HG03460 (cell line): ENCODE measurements around the gene PSD2.

Experiments
- ATAC-seq: cut with Tn5 transposase; IDR thresholded peaks from one replicate; pipeline ENCODE4 v1.9.1; 2021; ENCODE audit not compliant: unreplicated experiment

Gene PSD2

GRCh38 chr5:139810341-139811273 is 15.0 kb downstream of the PSD2 start:
- ATAC-seq = no peak

GRCh38 chr5:139811274-139811607 is 15.6 kb downstream of the PSD2 start:
- no peak for ATAC-seq

- ATAC-seq = no peak
Measured at GRCh38 chr5:139812323-139812722, 16.7 kb downstream of the PSD2 start.

- no peak for ATAC-seq
Measured at GRCh38 chr5:139812836-139813805, 17.5 kb downstream of the PSD2 start.

GRCh38 chr5:139814191-139814601 is 18.6 kb downstream of the PSD2 start:
- ATAC-seq = no peak

- ATAC-seq = no peak
Measured at GRCh38 chr5:139814704-139815280, 19.2 kb downstream of the PSD2 start.

GRCh38 chr5:139816566-139816965 is 21.0 kb downstream of the PSD2 start:
- no peak for ATAC-seq

- ATAC-seq = no peak
Measured at GRCh38 chr5:139817362-139817761, 21.8 kb downstream of the PSD2 start.

- no peak for ATAC-seq
Measured at GRCh38 chr5:139817970-139818369, 22.4 kb downstream of the PSD2 start.

GRCh38 chr5:139820130-139820529 is 24.5 kb downstream of the PSD2 start:
- ATAC-seq = no peak

- ATAC-seq = no peak
Measured at GRCh38 chr5:139820606-139821005, 25.0 kb downstream of the PSD2 start.

- ATAC-seq = no peak
Measured at GRCh38 chr5:139821806-139822552, 26.4 kb downstream of the PSD2 start.

- ATAC-seq = no peak
Measured at GRCh38 chr5:139822553-139823425, 27.2 kb downstream of the PSD2 start.

GRCh38 chr5:139823757-139824355 is 28.2 kb downstream of the PSD2 start:
- ATAC-seq = no peak

- no peak for ATAC-seq
Measured at GRCh38 chr5:139825690-139826089, 30.1 kb downstream of the PSD2 start.

GRCh38 chr5:139828207-139828895 is 32.7 kb downstream of the PSD2 start:
- no peak for ATAC-seq

GRCh38 chr5:139829471-139829870 is 33.9 kb downstream of the PSD2 start:
- no peak for ATAC-seq

GRCh38 chr5:139831624-139832023 is 36.0 kb downstream of the PSD2 start:
- ATAC-seq = no peak

- ATAC-seq = no peak
Measured at GRCh38 chr5:139833525-139833924, 37.9 kb downstream of the PSD2 start.
